Measurements from ENCODE around the gene KRT10. TPM values are rescaled to one million over a fixed set of nuclear protein-coding genes. Genes with fewer than 3 reads are reported as not detected.
A peak's percentile ranks its signal among the peaks of the same experiment; 100 is the strongest.

KRT10 gene
- total RNA-seq, 1 donor = 2.2 TPM

DNA sequence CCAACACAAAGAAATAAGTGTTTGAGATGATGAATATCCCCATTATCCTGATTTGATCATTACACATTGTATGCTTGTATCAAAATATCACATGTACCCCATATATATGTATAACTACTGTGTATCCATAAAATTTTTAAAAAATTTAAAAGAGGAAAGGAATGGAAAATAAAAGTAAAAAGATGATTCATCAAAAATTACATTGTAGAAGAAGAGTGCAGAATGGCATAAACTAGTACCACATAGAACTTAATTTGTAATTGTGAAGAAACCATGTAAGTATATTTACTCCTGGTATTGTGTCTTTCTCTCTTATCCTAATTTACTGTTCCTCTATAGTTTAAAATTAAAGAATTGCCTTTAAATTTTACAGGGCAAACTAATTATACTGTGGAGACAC is 11.5 kb upstream of the KRT10 start:
- H3K9me3 ChIP-seq (ENCODE audit: low read depth, low read length) = no peaks in the 10 kb centered on the region

DNA sequence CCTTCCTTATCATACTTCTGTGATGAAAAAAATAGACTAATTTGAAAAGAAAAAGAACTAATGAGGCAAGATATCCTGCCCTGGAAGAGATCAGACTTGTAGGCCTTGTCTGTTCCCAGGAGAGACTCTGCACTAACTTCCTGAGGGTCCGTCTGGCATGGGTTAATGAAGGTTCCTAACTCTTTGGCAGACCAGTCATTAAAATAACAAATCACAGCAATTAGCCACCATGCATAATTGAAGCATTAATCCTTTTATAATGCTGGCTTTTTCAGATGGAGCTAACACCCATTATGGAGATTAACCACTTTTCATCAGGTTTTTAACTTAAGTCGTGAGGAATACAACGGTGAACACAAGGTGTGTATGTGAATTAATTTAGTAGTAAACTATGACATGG is 10.4 kb upstream of the KRT10 start:
- TF ChIP-seq, protein P1, sequence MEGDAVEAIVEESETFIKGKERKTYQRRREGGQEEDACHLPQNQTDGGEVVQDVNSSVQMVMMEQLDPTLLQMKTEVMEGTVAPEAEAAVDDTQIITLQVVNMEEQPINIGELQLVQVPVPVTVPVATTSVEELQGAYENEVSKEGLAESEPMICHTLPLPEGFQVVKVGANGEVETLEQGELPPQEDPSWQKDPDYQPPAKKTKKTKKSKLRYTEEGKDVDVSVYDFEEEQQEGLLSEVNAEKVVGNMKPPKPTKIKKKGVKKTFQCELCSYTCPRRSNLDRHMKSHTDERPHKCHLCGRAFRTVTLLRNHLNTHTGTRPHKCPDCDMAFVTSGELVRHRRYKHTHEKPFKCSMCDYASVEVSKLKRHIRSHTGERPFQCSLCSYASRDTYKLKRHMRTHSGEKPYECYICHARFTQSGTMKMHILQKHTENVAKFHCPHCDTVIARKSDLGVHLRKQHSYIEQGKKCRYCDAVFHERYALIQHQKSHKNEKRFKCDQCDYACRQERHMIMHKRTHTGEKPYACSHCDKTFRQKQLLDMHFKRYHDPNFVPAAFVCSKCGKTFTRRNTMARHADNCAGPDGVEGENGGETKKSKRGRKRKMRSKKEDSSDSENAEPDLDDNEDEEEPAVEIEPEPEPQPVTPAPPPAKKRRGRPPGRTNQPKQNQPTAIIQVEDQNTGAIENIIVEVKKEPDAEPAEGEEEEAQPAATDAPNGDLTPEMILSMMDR (IDR thresholded peaks at IDR 0.05; ENCODE audit: extremely low read depth, low read depth, low read length) = no peak
- Histone ChIP-seq H2AFZ (ENCODE audit: low read length) (no peak overlapping the region), H3K4me3 (ENCODE audit: insufficient read depth, low read length) (no peak overlapping the region), H3K9me3 (ENCODE audit: low read depth, low read length) (no peaks in the 10 kb centered on the region), H3K27ac (ENCODE audit: low read depth, low read length) (no peak overlapping the region), H3K27me3 (ENCODE audit: insufficient read depth, low read length) (no peaks in the 10 kb centered on the region), H4K20me1 (ENCODE audit: insufficient read depth, low read length) (no peaks in the 10 kb centered on the region), H3K79me2 (ENCODE audit: insufficient read depth, low read length) (peaks cover 2% of the 10 kb centered on the region), H3K36me3 (ENCODE audit: insufficient read depth, low read length) (peaks cover 7% of the 10 kb centered on the region), H3K4me2 (ENCODE audit: insufficient read depth, low read length) (no peak overlapping the region), H3K4me1 (ENCODE audit: insufficient read depth, low read length) (peaks cover 10% of the 10 kb centered on the region)
- DNase-seq (ENCODE audit: insufficient read length, low spot score, missing footprints) = no peak

More for the DNA sequence above, 11.5 kb upstream of the KRT10 start:
- peaks cover 7% of the 10 kb centered on the region for H3K36me3 ChIP-seq (ENCODE audit: insufficient read depth, low read length)
- H4K20me1 ChIP-seq (ENCODE audit: insufficient read depth, low read length) = no peaks in the 10 kb centered on the region
- no peak overlapping the region for H3K27ac ChIP-seq (ENCODE audit: low read depth, low read length)
- H3K4me1 ChIP-seq (ENCODE audit: insufficient read depth, low read length) = no peaks in the 10 kb centered on the region
- H3K27me3 ChIP-seq (ENCODE audit: insufficient read depth, low read length) = no peaks in the 10 kb centered on the region
- H2AFZ ChIP-seq (ENCODE audit: low read length) = no peak overlapping the region
- no peak overlapping the region for H3K4me3 ChIP-seq (ENCODE audit: insufficient read depth, low read length)
- DNase-seq (ENCODE audit: insufficient read length, low spot score, missing footprints) = no peak
- TF ChIP-seq, protein P1 (IDR thresholded peaks at IDR 0.05; ENCODE audit: extremely low read depth, low read depth, low read length) = no peak
- peaks cover 2% of the 10 kb centered on the region for H3K79me2 ChIP-seq (ENCODE audit: insufficient read depth, low read length)
- no peak overlapping the region for H3K4me2 ChIP-seq (ENCODE audit: insufficient read depth, low read length)

DNA sequence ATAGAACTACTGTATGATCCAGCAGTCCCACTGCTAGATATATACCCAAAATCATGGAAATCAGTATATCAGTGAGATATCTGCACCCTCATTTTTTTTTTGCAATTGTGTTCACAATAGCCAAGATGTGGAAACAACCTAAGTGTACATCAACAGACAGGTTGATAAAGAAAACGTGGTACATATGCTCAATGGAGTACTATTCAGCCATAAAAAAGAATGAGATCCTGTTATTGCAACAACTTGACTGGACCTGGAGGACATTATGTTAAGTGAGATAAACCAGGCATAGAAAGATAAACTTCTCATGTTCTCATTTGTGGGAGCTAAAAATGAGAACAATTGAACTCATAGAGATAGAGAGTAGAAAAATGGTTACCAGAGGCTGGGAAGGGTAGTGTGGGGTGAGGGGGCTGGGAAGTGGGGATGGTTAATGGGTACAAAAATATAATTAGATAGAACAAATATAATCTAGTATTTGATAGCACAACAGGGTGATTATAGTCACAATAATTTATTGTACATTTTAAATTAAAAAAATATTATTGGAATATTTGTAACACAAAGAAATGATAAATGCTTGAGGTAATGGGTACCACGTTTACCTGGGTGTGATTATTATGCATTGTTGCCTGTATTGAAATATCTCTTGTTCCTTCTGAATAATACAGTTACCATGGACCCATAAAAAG is 7.8 kb upstream of the KRT10 start:
- Histone ChIP-seq H3K36me3 (ENCODE audit: insufficient read depth, low read length) (peaks cover 7% of the 10 kb centered on the region), H3K27ac (ENCODE audit: low read depth, low read length) (no peak overlapping the region), H3K4me2 (ENCODE audit: insufficient read depth, low read length) (no peak overlapping the region), H4K20me1 (ENCODE audit: insufficient read depth, low read length) (no peaks in the 10 kb centered on the region), H3K27me3 (ENCODE audit: insufficient read depth, low read length) (no peaks in the 10 kb centered on the region), H3K79me2 (ENCODE audit: insufficient read depth, low read length) (peaks cover 15% of the 10 kb centered on the region), H3K4me1 (ENCODE audit: insufficient read depth, low read length) (peaks cover 14% of the 10 kb centered on the region), H2AFZ (ENCODE audit: low read length) (no peak overlapping the region), H3K9me3 (ENCODE audit: low read depth, low read length) (no peaks in the 10 kb centered on the region), H3K4me3 (ENCODE audit: insufficient read depth, low read length) (no peak overlapping the region)
- no peak for DNase-seq (ENCODE audit: insufficient read length, low spot score, missing footprints)
- TF ChIP-seq, protein P1 (IDR thresholded peaks at IDR 0.05; ENCODE audit: extremely low read depth, low read depth, low read length) = no peak

DNA sequence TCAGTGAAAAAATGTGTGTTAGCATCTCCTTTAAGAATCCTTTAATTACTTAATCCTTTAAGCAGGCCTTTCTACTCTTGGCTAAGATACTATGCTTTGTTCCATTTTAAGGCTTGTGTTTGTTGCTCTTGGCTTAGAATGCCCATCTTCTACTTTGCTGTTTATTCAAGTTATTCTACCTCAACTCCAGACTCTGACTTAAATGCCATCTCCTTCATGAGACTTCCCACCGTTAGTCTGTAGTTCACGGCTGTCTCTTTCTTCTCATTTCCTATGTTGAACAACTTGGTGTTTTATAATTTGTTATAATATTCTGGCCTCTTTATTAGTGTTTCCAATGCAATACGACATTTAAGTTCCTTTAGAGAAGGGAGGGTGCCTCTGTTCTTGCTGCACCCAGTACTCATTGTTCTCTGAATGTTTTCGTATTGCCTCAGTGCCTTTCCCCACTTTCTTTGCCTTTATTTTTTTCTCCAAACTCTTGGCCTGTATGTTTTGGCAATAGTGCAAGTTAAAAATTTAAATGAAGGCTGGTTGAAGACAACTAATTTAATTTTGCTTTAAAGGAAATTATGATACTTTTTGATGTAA is 6.1 kb upstream of the KRT10 start:
- DNase-seq (ENCODE audit: insufficient read length, low spot score, missing footprints) = no peak
- TF ChIP-seq, protein P1 (IDR thresholded peaks at IDR 0.05; ENCODE audit: extremely low read depth, low read depth, low read length) = no peak
- no peak overlapping the region for H3K4me3 ChIP-seq (ENCODE audit: insufficient read depth, low read length)
- H3K27ac ChIP-seq (ENCODE audit: low read depth, low read length) = no peak overlapping the region
- no peaks in the 10 kb centered on the region for H4K20me1 ChIP-seq (ENCODE audit: insufficient read depth, low read length)
- peaks cover 14% of the 10 kb centered on the region for H3K4me1 ChIP-seq (ENCODE audit: insufficient read depth, low read length)
- H3K36me3 ChIP-seq (ENCODE audit: insufficient read depth, low read length) = no peaks in the 10 kb centered on the region
- no peaks in the 10 kb centered on the region for H3K27me3 ChIP-seq (ENCODE audit: insufficient read depth, low read length)
- peak overlapping the region; percentile 47 for H3K4me2 ChIP-seq (ENCODE audit: insufficient read depth, low read length)
- peaks cover 19% of the 10 kb centered on the region for H3K79me2 ChIP-seq (ENCODE audit: insufficient read depth, low read length)
- no peaks in the 10 kb centered on the region for H3K9me3 ChIP-seq (ENCODE audit: low read depth, low read length)
- no peak overlapping the region for H2AFZ ChIP-seq (ENCODE audit: low read length)

Measured in osteoblast (primary cell).